Esophagus muscularis mucosa (tissue), 4 donors: Measurements from ENCODE around the gene ELAVL3.

Source experiments
- EP300 ChIP-seq: sonication (generic); formaldehyde crosslinking; IDR thresholded peaks from one replicate; pipeline ENCODE4 v1.6.1; 2017; ENCODE audit warnings: antibody characterized with exemption
- POLR2A ChIP-seq: fragments of 450-650 bp; IDR thresholded peaks from one replicate; pipeline ENCODE4 v1.6.1; 2017; ENCODE audit warnings: antibody characterized with exemption, moderate library complexity, mild to moderate bottlenecking, low read depth
- TF ChIP-seq, protein P1 (sequence below), 3 experiments: fragments of 200-600 bp in 2 of 3; fragments of 450-650 bp in 1 of 3; sonication (generic) in 2 of 3; IDR thresholded peaks; one replicate each; pipeline ENCODE4 v1.5.1; 2017 to 2019; ENCODE audit warnings: antibody characterized with exemption in 3 of 3, mild to moderate bottlenecking in 2 of 3, moderate library complexity in 1 of 3

DNA sequence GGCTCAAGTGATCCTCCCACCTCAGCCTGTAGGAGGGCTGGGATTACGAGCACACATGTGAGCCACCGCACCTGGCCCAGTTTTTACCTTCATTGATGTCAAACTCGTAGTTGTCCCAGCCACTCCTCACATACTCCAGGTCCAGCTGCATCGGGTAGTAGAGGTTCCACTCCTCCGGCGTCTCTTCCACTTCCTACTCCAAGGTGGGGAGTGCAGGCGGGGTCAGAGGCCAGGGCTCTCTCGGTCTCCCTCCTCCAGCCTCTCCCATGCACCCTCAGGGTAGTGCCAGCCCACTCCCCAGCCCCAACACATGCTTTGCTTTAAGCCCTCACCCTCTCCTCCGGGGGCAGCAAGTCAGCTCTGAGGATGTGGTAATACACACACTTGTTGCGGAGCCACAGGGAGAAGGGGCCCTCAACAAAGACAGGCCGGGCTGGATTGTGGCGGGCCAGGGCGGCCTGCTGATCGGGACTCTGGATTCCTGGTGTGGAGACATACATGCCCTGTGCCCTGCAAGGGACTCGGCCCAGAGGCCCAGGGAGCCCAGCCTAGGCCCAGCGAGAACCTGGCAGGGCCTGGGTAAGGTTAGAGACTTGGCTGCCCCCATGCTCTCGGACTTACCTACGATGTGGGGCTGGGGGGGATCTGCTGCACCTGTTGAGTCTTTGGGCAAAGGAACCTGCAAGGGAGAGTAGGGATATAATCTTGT is 26.7 kb upstream of the ELAVL3 start:
- TF ChIP-seq, protein P1, sequence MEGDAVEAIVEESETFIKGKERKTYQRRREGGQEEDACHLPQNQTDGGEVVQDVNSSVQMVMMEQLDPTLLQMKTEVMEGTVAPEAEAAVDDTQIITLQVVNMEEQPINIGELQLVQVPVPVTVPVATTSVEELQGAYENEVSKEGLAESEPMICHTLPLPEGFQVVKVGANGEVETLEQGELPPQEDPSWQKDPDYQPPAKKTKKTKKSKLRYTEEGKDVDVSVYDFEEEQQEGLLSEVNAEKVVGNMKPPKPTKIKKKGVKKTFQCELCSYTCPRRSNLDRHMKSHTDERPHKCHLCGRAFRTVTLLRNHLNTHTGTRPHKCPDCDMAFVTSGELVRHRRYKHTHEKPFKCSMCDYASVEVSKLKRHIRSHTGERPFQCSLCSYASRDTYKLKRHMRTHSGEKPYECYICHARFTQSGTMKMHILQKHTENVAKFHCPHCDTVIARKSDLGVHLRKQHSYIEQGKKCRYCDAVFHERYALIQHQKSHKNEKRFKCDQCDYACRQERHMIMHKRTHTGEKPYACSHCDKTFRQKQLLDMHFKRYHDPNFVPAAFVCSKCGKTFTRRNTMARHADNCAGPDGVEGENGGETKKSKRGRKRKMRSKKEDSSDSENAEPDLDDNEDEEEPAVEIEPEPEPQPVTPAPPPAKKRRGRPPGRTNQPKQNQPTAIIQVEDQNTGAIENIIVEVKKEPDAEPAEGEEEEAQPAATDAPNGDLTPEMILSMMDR (IDR thresholded peaks at IDR 0.05), result no peak
- TF ChIP-seq EP300, result no peak
- TF ChIP-seq POLR2A, result no peak
